GM23338 (cell line): ENCODE measurements around the gene CASK. TPM values are rescaled to one million over a fixed set of nuclear protein-coding genes. Genes with fewer than 3 reads are reported as not detected.
A peak's percentile ranks its signal among the peaks of the same experiment; 100 is the strongest.

ENCODE experiments used
- ATAC-seq: fragments of 200-7000 bp; cut with Tn5 transposase; 3 replicates; pipeline ENCODE4 v1.9.1; 2020
- DNase-seq: peaks from one replicate; pipeline ENCODE4 v3.0.0-alpha.2; 2015; ENCODE audit warnings: low spot score
- H2AFZ ChIP-seq: fragments of 200-600 bp; sonication (generic); 2 replicates; pipeline ENCODE4 v1.8.0; 2016; ENCODE audit warnings: antibody characterized with exemption, mild to moderate bottlenecking, moderate library complexity
- H3F3A ChIP-seq: fragments of 200-600 bp; sonication (generic); replicated peaks from 2 replicates; pipeline ENCODE4 v1.8.0; 2017; ENCODE audit warnings: antibody characterized with exemption, mixed run types, low read depth
- H3K27ac ChIP-seq: fragments of 200-600 bp; sonication (generic); 2 replicates; pipeline ENCODE4 v1.6.1; 2016; ENCODE audit warnings: low read depth
- H3K27me3 ChIP-seq: fragments of 200-600 bp; sonication (generic); 2 replicates; pipeline ENCODE4 v1.8.0; 2016; ENCODE audit warnings: mild to moderate bottlenecking, mixed run types, moderate library complexity; ENCODE audit not compliant: insufficient read depth
- H3K36me3 ChIP-seq: fragments of 200-600 bp; sonication (generic); 2 replicates; pipeline ENCODE4 v1.8.0; 2016; ENCODE audit warnings: mild to moderate bottlenecking; ENCODE audit not compliant: insufficient read depth
- H3K4me1 ChIP-seq: fragments of 200-600 bp; sonication (generic); 2 replicates; pipeline ENCODE4 v1.8.0; 2016; ENCODE audit warnings: mild to moderate bottlenecking, moderate library complexity; ENCODE audit not compliant: insufficient read depth
- H3K4me2 ChIP-seq: fragments of 200-600 bp; sonication (generic); 2 replicates; pipeline ENCODE4 v1.7.1; 2017; ENCODE audit warnings: mixed run types
- H3K4me3 ChIP-seq: fragments of 200-600 bp; sonication (generic); 2 replicates; pipeline ENCODE4 v1.6.1; 2016; ENCODE audit warnings: mixed run types
- H3K79me2 ChIP-seq: fragments of 200-600 bp; sonication (generic); replicated peaks from 2 replicates; pipeline ENCODE4 v1.8.0; 2017; ENCODE audit warnings: mild to moderate bottlenecking; ENCODE audit not compliant: insufficient read depth
- H3K9me2 ChIP-seq: fragments of 200-600 bp; sonication (generic); 2 replicates; pipeline ENCODE4 v1.8.0; 2017; ENCODE audit not compliant: insufficient read depth
- H4K20me1 ChIP-seq: fragments of 200-600 bp; sonication (generic); replicated peaks from 2 replicates; pipeline ENCODE4 v1.8.0; 2017; ENCODE audit warnings: mild to moderate bottlenecking; ENCODE audit not compliant: insufficient read depth
- H3K27ac Mint-ChIP-seq: 2 replicates; pipeline ENCODE4 v1.8.0; 2020; ENCODE audit warnings: inconsistent platforms, mild to moderate bottlenecking, moderate library complexity, mixed read lengths
- H3K27me3 Mint-ChIP-seq: 3 replicates; pipeline ENCODE4 v1.8.0; 2022; ENCODE audit warnings: low read depth, mild to moderate bottlenecking, moderate library complexity, mixed read lengths, inconsistent platforms; ENCODE audit not compliant: insufficient read depth, poor library complexity
- H3K36me3 Mint-ChIP-seq: 3 replicates; pipeline ENCODE4 v1.8.0; 2021; ENCODE audit warnings: low read depth, mild to moderate bottlenecking, inconsistent platforms, moderate library complexity, mixed read lengths
- H3K4me1 Mint-ChIP-seq: 3 replicates; pipeline ENCODE4 v1.8.0; 2020; ENCODE audit warnings: mild to moderate bottlenecking, inconsistent platforms, mixed read lengths
- H3K4me3 Mint-ChIP-seq: 3 replicates; pipeline ENCODE4 v1.8.0; 2021; ENCODE audit warnings: moderate library complexity, mild to moderate bottlenecking, inconsistent platforms, mixed read lengths
- H3K9me3 Mint-ChIP-seq: 3 replicates; pipeline ENCODE4 v1.8.0; 2020; ENCODE audit warnings: moderate library complexity, mild to moderate bottlenecking, inconsistent platforms, mixed read lengths
- CREB1 ChIP-seq: fragments of 250-450 bp; sonication (Bioruptor Pico); IDR thresholded peaks from 2 replicates; pipeline ENCODE4 v1.5.0; 2020; ENCODE audit warnings: low read depth, mild to moderate bottlenecking, moderate library complexity
- CTCF ChIP-seq, 2 experiments: fragments of 200-600 bp in 1 of 2; sonication (generic) in 1 of 2; conservative IDR thresholded peaks; 2 replicates each; pipeline versions ENCODE4 v1.5.1 to v1.6.1; 2016 to 2017; ENCODE audit warnings: antibody characterized with exemption in 2 of 2, low read depth in 2 of 2, mild to moderate bottlenecking in 2 of 2, moderate library complexity in 1 of 2
- ETS1 ChIP-seq: IDR thresholded peaks from 2 replicates; pipeline ENCODE4 v1.6.1; 2016; ENCODE audit warnings: antibody characterized with exemption
- EZH2phosphoT487 ChIP-seq: fragments of 200-600 bp; sonication (generic); IDR thresholded peaks from one replicate; pipeline ENCODE4 v1.8.1; 2018; ENCODE audit warnings: antibody characterized with exemption; ENCODE audit not compliant: unreplicated experiment
- JUNB ChIP-seq: IDR thresholded peaks from one replicate; pipeline ENCODE4 v1.6.1; 2016; ENCODE audit warnings: antibody characterized with exemption; ENCODE audit not compliant: unreplicated experiment
- POLR2AphosphoS5 ChIP-seq: IDR thresholded peaks from 2 replicates; pipeline ENCODE4 v1.6.1; 2016; ENCODE audit warnings: antibody characterized with exemption, low read depth
- REST ChIP-seq: IDR thresholded peaks from one replicate; pipeline ENCODE4 v1.6.1; 2018; ENCODE audit warnings: antibody characterized with exemption; ENCODE audit not compliant: unreplicated experiment
- STAT1 ChIP-seq: IDR thresholded peaks from one replicate; pipeline ENCODE4 v1.6.1; 2016; ENCODE audit warnings: antibody characterized with exemption; ENCODE audit not compliant: unreplicated experiment
- ZNF114 ChIP-seq: fragments of 250-450 bp; sonication (Bioruptor Pico); IDR thresholded peaks from 2 replicates; pipeline ENCODE4 v1.5.0; 2020; ENCODE audit warnings: mild to moderate bottlenecking, moderate library complexity
- polyA plus RNA-seq: library from polyadenylated mRNA; unstranded; fragments of >200 nt; fragmentation: Nextera tagmentation; extraction: Ambion mirVana; gene quantifications from 2 replicates; pipeline ENCODE4 v1.2.1, GENCODE V29; 2016
- total RNA-seq: library from RNA; depleted of rRNA; stranded (reverse); fragments of >200 nt; shearing (Covaris generic); gene quantifications from 2 replicates; pipeline ENCODE4 v1.2.3, GENCODE V29; 2014
- TF ChIP-seq, protein P1 (sequence below): fragments of 250-450 bp; sonication (Bioruptor Pico); IDR thresholded peaks from 2 replicates; pipeline ENCODE4 v1.5.0; 2020; ENCODE audit warnings: mild to moderate bottlenecking, moderate library complexity

Gene CASK
- total and polyA plus RNA-seq, 2 experiments from 2014 or later: 15.3 to 44.4 TPM

GRCh38 chrX:41733939-41734338 lies 189.4 kb downstream of the CASK start (continued):
- TF ChIP-seq REST (no peak), CTCF (conservative IDR thresholded peaks at IDR 0.05; ENCODE audit: low read depth in 2 of 2) (no peak), POLR2AphosphoS5 (no peak), EZH2phosphoT487 (no peak)

DNA sequence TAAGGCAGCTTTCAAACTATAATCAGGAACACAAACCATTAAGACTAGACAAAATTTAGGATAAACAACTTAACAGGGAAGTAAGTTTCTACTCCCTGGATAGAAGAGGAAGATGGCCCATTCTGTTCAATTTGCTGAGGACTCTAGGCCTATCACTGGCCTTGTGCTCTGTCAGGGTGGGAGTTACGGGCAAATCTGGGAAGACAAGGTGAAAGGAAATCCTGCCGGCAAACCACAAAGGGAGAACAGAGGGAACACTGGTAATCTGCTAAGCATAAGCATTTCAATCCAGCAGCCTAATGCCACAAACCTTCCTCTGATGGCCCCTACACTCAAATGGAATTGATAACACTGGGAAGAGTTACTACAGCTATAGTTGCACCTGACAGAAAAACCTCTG lies 191.1 kb downstream of the CASK start:
- Histone ChIP-seq H3K4me3 (no peak overlapping the region), H4K20me1 (no peaks in the 10 kb centered on the region), H3K79me2 (no peaks in the 10 kb centered on the region), H3K27ac (no peak overlapping the region), H2AFZ (no peak overlapping the region), H3K9me2 (no peaks in the 10 kb centered on the region), H3K4me2 (no peak overlapping the region), H3K4me1 (0 out of 2 replicates have a peak, but pooled peaks cover 3% of the 10 kb centered on the region), H3K36me3 (no peaks in the 10 kb centered on the region), H3K27me3 (no peaks in the 10 kb centered on the region), H3F3A (no peaks in the 10 kb centered on the region)
- H3K27ac Mint-ChIP-seq: no peak overlapping the region
- no peaks in the 10 kb centered on the region for H3K9me3 Mint-ChIP-seq
- peaks cover 14% of the 10 kb centered on the region for H3K4me1 Mint-ChIP-seq
- H3K27me3 Mint-ChIP-seq: peaks cover 2% of the 10 kb centered on the region
- no peak overlapping the region for H3K4me3 Mint-ChIP-seq
- peaks cover 2% of the 10 kb centered on the region; the same call in 1 of the 3 replicates for H3K36me3 Mint-ChIP-seq
- peak; percentile 71 for ATAC-seq
- DNase-seq: peak; percentile 2
- no peak for TF ChIP-seq CREB1
- TF ChIP-seq ETS1: no peak
- TF ChIP-seq, protein P1, sequence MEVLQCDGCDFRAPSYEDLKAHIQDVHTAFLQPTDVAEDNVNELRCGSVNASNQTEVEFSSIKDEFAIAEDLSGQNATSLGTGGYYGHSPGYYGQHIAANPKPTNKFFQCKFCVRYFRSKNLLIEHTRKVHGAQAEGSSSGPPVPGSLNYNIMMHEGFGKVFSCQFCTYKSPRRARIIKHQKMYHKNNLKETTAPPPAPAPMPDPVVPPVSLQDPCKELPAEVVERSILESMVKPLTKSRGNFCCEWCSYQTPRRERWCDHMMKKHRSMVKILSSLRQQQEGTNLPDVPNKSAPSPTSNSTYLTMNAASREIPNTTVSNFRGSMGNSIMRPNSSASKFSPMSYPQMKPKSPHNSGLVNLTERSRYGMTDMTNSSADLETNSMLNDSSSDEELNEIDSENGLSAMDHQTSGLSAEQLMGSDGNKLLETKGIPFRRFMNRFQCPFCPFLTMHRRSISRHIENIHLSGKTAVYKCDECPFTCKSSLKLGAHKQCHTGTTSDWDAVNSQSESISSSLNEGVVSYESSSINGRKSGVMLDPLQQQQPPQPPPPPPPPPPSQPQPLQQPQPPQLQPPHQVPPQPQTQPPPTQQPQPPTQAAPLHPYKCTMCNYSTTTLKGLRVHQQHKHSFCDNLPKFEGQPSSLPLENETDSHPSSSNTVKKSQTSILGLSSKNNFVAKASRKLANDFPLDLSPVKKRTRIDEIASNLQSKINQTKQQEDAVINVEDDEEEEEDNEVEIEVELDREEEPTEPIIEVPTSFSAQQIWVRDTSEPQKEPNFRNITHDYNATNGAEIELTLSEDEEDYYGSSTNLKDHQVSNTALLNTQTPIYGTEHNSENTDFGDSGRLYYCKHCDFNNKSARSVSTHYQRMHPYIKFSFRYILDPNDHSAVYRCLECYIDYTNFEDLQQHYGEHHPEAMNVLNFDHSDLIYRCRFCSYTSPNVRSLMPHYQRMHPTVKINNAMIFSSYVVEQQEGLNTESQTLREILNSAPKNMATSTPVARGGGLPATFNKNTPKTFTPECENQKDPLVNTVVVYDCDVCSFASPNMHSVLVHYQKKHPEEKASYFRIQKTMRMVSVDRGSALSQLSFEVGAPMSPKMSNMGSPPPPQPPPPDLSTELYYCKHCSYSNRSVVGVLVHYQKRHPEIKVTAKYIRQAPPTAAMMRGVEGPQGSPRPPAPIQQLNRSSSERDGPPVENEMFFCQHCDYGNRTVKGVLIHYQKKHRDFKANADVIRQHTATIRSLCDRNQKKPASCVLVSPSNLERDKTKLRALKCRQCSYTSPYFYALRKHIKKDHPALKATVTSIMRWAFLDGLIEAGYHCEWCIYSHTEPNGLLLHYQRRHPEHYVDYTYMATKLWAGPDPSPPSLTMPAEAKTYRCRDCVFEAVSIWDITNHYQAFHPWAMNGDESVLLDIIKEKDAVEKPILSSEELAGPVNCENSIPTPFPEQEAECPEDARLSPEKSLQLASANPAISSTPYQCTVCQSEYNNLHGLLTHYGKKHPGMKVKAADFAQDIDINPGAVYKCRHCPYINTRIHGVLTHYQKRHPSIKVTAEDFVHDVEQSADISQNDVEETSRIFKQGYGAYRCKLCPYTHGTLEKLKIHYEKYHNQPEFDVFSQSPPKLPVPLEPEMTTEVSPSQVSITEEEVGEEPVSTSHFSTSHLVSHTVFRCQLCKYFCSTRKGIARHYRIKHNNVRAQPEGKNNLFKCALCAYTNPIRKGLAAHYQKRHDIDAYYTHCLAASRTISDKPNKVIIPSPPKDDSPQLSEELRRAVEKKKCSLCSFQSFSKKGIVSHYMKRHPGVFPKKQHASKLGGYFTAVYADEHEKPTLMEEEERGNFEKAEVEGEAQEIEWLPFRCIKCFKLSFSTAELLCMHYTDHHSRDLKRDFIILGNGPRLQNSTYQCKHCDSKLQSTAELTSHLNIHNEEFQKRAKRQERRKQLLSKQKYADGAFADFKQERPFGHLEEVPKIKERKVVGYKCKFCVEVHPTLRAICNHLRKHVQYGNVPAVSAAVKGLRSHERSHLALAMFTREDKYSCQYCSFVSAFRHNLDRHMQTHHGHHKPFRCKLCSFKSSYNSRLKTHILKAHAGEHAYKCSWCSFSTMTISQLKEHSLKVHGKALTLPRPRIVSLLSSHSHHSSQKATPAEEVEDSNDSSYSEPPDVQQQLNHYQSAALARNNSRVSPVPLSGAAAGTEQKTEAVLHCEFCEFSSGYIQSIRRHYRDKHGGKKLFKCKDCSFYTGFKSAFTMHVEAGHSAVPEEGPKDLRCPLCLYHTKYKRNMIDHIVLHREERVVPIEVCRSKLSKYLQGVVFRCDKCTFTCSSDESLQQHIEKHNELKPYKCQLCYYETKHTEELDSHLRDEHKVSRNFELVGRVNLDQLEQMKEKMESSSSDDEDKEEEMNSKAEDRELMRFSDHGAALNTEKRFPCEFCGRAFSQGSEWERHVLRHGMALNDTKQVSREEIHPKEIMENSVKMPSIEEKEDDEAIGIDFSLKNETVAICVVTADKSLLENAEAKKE: no peak
- TF ChIP-seq POLR2AphosphoS5: no peak
- TF ChIP-seq EZH2phosphoT487: no peak
- TF ChIP-seq JUNB: no peak
- TF ChIP-seq STAT1: no peak
- no peak for TF ChIP-seq CTCF (conservative IDR thresholded peaks at IDR 0.05; ENCODE audit: low read depth in 2 of 2)
- no peak for TF ChIP-seq ZNF114
